GM18511 (cell line): Measurements from ENCODE around the gene ABCA3.

Experiments
- ATAC-seq: cut with Tn5 transposase; IDR thresholded peaks from one replicate; pipeline ENCODE4 v1.9.1; 2021; ENCODE audit warnings: mild to moderate bottlenecking, moderate library complexity; ENCODE audit not compliant: unreplicated experiment

Gene ABCA3

DNA sequence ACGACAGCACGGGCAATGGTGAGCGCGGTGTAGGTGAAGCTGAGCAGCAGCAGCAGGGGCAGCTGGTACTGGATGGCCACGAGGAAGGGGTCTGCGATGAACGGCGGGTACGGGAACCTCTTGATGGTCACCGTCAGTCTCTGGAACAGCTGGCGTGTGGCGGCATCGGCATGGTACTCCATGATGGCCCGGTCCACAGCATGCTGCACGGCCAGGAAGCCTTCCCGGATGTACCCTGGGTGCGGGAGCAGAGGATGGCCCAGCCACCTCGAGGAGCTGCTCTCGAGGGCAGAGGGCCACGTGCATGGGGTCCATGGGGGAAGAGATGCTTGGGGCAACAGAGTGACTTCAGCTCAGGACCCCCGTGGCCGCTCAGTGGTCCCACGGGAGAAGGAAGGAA, 20.9 kb downstream of the ABCA3 start:
- no peak for ATAC-seq

DNA sequence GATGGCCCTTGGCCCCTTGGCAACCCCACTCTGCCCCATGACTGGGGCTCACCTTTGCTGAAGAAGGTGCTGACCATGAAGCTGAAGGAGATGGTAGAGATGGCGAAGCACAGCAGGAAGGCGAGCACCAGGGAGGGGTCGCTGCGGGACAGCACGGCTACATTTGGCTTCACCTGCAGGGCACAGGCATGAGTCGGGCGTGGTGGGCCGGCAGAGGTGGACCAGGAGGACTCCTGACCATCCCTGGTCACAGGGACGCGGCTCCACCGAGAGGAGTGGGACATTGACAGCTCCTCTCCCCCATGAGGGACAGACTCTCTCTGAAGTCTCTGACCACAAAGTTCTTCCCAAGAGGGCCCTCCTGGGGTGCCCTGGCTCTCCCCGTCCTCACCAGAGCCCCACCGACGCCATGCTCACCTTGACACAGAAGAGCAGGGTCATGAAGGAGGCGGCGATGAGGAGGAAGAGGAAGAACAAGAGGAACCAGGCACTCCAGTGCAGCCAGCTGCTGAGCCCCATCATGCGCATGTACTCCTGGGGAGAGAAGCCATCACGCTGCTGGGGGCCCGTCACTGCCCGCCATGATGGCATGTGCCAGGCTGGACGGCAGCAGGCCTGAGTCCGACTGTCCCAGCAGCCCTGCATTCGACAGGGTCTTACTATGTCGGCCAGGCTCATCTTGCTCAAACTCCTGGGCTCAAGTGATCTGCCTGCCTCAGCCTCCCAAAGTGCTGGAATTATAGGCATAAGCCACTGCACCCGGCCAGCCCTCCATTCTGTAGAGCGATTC, 23.1 kb downstream of the ABCA3 start:
- ATAC-seq: no peak

DNA sequence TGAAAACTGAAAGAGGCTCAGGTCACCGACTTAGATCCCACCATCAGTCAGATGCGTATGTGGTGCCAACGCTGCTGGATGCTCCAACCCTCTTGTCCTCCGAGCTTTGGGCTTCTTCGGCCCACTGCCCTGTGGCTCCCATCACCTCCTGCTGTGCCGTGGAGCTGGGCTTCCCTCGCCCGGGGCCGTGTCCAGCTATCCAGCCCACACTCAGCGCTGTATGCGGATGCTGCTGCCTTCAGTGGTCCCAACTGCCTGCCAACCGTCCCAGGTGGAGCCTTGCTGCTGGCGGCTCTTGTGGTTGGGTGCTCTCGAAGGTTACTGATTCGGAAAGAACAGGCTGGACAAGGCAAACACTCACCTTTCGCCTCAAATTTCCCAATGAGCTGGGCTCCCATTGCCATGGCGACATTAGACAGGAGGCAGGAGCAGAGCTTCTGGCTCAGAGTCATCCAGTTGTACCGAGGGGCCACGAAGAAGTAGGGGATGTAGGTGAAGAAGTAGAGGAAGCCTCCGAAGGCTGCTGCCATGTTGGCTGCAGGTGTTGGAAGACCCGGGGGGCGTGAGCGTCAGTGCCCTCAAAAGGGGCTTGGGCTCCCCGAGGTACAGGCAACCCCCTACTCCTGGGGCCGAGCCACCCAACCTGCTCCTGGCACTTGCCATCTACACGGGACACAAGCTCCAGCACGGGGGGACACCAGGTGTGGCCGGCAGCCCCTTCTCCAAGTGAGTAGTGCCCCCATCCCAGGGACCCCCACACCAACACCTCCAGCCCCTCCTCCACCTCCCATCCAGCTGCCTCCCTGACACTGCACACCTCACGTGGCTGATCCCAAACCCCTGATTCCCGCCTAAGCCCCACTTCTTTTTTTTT, 32.2 kb downstream of the ABCA3 start:
- no peak for ATAC-seq

DNA sequence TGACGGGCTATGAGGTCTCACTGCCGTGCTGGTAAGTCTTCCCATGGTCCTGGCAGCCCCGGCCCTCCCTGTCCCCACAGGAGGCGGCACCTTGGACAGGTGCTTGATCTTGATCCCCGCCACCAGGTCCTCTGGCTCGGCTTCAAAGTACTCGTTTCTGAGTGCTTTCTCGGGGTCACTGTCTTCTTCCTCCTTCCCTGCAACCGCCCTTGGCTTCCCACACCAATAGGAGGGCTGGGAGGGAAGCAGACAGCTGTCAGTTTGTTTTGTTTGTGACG, 40.7 kb downstream of the ABCA3 start:
- ATAC-seq: no peak

DNA sequence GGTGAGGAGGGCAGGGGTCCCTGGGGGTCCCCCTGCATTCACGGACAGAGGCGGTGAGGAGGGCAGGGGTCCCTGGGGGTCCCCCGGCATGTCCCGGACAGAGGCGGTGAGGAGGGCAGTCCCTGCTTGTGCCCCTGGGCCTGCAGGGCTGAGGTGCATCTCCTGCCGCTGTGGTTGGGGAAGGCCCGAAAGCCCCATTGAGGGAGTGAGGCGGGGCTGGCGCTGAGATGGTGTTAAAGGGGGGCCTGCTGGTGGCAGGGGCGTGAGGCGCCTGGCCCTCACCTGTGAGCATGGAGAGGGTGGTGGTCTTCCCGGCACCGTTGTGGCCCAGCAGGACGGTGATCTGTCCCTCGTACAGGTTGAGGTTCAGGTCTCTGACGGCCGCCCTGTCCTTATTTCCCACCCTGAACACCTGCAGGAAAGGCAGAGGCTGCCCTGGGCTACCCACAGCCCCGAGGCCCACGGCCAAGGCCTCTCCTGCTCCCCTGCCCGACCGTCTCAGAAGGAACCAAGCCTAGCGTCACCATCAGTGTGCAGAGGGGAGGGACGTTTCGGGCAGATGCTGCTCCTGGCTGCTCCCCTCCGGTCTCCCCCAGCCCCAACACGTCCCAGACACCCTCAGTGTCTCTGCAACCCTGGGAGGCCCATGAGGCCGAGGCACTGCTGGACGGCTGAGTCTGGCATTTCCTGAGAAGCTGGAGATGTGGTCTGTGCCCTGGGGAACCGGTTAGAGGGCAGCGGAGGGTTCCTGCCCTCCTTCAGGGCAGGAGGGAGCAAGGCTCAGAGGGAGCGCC, 41.2 kb downstream of the ABCA3 start:
- ATAC-seq: no peak

DNA sequence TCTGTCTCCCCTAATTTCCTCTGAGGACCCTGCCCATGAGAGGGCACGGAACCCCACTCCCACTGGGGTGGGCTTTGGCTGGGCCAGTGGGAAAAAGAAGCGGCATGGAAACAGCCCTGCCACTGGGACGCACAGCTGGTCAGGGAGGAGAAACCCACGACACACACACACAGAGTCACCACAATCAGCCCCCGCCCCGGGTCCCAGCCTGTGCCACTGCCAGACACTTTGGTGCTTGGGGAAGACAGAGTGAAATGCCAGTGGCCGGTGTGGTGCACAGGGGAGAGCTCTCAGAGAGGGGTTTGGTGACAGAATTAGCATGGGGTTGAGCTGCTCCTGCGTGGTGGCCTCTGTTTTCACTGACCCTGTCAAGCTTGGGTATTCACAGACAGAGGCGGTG, 41.9 kb downstream of the ABCA3 start:
- ATAC-seq: no peak

DNA sequence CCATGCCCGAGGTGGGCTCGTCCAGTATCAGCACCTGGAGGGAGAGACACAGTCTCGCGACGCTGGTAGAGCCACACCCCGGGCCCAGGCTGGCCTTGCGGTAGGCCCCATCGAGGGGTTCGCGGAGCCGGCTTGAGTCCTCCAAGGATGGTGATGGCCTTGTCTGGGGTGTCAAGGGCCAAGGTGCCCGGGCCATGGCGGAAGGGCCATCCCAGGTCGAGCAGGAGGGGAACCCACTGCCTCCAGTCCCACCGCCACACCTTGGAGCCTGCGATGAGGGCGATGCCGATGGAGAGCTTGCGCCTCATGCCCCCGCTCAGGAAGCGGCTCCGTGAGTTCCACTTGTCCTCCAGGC, 43.0 kb downstream of the ABCA3 start:
- ATAC-seq: no peak

DNA sequence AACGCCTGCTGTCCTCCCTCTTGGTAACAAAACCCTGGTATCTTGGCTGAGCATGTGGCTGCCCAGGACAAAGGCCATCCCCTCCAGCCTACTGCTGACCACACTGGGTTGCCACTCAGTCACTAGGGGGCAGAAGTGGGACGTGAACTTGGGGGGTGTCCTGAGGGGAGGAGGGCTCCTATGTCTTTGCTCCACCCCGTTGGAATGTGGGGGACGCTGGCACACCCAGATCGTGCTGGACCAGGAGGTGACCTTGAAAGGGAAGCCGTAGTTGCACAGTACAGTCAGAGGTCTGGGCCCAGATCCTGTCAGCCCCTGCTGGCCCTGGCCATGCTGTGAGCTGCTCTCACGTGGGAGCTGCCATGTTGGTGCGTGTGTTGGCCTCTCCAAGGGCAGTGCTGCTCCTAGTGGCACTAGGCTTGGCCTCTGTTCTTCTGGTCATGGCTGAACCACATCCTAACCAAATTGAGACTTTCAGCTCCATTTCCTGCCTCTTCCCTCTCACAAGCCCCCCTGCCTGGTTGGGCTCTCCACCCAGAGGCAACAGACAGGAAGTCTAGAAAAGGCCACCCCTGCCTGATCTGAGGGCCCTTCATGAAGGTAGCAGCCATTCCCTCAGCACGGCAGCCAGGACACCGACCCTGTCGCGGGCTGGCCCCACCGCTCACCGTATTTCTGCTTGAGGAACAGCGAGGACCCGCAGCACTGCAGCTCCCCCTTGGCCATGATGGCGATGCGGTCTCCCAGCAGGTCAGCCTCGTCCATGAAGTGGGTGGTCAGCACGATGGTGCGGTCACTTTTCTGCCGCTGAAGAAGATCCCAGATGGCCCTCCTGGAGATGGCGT, 43.6 kb downstream of the ABCA3 start:
- no peak for ATAC-seq

DNA sequence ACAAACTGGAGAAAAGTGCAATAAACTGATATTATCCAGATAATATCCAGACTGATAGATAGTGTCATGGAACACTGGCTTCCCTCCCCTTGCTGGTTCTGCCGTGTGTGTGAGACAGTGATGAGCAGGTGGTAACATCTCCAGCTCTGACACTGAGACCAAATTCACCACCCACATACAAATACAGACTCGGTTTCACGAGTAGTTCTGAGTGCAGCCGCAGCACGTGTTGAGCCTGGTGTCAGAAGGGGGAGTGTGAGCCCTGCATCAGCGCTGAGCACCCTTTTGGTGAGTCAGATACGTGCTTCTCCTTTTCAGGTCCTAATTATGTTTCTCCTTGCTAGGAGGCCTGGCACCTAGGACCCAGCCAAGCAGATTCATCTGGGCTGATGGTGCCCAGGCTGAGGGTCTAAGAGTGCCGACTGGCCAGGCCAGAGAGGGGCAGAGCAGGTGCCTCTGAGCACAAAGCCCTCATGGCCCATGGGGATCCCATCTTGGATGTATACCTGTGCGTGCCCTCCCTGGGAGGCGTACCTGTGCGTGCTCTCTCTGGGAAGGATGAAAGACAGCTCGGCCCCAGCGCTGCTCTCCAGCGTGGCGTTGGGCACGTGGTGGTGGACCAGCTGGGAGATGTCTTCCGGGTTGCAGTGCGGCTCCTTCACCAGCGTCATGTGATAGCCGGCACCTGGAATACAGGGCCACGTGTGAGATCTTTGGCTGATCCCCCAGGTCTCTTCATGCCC, 45.3 kb downstream of the ABCA3 start:
- peak; percentile 82 for ATAC-seq

DNA sequence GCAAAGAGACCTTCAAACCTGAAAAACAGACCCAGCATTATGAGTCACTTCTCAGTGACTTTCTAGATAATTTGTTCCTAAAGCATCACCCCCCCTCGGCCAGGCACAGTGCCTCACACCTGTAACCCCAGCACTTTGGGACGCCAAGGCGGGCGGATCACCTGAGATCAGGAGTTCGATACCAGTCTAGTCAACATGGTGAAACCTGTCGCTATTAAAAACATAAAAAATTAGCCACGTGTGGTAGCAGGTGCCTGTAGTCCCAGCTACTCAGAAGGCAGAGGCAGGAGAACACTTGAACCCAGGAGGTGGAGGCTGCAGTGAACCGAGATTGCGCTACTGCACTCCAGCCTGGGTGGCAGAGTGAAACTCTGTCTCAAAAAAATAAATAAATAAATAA, 48.3 kb downstream of the ABCA3 start:
- no peak for ATAC-seq

DNA sequence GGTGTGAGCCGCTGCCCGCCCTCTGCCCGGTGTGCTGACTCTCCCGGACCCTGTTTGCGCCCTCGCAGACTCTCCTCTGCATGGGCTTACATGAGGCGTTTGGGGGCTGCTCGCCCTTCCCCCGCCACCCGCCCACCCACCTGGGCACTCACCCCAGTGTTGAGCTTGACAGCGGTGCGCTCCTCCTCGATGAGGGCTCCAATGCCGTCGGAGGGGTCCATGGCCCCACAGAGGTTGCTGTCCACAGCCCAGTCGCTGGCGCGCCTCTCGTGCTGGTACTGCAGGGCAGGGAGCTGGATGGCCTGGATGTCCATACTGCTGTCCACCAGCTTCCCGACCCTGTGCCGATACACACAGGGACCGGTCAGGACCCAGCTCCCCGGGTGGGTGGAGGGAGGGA, 51.2 kb downstream of the ABCA3 start:
- ATAC-seq: no peak

DNA sequence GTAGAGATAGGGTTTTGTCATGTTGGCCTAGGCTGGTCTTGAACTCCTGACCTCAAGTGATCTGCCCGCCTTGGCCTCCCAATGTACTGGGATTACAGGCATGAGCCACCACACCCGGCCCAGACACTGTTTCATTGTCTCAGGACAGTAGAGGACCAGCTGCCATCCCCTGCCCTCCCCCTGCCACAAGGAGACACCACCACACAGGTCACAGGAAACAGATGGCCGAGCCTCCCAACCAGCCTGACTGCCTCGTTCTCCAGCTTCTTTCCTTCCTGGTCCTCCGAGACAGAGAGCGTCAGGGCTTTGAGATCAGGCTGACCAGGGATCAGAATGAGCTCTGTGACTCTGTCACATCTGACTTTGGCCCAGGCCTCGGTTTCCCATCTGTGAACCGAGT, 51.8 kb downstream of the ABCA3 start:
- ATAC-seq: no peak

DNA sequence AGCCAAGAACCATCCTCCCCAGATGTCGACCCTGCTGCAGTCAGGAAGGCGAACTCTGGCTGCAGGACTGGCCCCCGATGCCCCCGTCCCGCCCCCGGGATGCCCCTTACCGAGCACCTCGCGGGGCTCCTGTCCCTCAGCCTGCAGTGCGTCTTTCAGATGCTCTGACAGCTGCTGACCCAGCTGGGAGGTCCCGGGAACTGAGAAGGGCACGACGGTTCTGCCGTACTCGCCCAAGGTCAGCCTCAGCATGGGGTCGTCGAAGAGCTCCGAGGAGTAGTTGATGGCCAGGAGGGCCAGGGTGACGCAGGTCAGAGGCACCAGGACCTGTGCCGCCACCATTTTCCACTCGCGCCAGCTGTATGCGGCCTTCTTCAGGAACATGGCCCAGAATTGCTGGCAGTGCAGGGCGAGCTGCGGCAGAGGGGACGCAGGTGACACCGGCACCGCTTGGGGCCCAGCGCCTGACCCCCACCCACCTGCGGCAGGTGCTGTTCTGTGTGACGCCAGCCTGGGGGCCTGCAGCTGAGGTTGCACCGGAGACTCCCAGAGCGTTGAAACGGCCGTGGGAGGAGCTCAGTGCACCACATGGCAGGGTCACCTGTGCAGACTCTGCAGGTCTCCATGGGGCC, 52.5 kb downstream of the ABCA3 start:
- no peak for ATAC-seq

DNA sequence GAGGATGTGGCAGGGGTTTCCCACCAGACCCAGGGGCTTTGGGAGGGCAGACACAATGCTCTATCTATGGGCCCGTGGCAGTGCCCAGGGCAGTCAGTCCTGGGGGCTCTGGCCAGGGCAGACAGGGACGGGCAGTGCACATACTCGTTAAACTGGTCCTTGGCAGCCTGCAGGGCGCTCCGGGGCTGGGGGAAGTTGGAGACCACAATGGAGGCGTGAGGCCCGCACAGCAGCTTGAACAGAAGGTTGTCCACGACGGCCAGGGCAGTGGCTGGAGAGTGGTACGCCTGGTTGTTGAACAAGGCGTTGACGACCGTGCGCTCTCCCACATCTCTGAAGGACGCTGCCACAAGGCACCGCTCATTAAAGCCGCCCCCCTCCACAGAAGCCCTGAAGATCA, 54.0 kb downstream of the ABCA3 start:
- no peak for ATAC-seq

DNA sequence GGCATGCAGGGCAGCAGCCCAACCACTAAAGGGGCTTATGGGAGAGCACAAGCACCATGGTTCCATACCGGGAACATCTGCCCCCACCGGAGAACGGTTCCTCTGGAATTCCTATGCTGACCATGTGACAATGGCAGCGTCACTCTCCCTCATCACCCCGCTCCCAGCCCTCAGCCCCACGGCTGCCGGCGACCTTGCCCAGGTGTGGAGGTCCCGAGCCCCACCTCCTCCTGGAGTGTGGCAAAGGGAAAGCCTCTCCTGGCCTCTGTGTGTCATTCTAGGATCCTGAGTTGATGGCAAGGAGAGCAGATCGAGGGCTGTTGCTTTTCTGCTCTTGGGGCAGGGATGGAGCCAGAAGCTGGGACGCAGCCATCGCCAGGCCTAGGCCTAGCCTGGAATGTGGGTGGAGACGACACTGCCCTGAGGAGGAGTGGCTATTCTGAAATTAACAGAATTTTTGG, 54.8 kb downstream of the ABCA3 start:
- no peak for ATAC-seq

DNA sequence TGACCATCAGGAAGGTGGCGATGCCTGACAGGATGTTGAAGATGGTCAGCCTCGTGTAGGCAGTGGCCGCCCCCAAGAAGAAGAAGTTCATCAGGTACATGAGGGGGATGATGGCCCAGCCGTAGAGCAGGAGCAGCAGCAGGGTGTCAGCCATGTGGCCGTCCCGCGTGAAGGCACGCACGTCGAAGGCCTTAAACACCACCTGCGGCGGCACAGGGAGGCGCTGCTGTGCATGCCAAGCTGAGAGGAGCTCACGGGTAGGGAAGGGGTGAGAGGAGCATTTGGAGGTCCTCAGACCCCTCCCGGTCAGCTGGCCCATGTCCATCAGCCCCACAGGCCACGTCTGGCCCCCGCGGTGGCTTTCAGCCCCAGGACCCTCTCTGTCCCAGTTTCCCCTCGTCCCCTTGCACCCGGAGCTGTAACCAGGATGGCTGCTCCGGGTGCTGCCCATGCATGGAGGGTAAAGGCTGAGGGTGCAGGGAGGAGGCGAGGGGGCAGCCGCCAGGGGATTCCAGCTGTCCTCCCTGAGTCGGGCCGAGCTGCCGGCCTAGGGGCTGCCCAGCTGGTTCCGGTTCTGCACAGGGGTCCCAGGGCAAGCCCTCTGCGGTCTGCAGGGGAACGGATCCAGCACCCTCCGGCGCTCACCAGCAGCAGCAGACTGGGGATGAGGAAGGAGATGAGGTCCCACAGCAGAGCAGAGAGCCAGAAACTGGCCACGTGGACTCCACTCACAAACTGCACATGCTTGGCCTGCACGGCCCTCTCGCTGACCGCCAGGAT, 55.5 kb downstream of the ABCA3 start:
- no peak for ATAC-seq

DNA sequence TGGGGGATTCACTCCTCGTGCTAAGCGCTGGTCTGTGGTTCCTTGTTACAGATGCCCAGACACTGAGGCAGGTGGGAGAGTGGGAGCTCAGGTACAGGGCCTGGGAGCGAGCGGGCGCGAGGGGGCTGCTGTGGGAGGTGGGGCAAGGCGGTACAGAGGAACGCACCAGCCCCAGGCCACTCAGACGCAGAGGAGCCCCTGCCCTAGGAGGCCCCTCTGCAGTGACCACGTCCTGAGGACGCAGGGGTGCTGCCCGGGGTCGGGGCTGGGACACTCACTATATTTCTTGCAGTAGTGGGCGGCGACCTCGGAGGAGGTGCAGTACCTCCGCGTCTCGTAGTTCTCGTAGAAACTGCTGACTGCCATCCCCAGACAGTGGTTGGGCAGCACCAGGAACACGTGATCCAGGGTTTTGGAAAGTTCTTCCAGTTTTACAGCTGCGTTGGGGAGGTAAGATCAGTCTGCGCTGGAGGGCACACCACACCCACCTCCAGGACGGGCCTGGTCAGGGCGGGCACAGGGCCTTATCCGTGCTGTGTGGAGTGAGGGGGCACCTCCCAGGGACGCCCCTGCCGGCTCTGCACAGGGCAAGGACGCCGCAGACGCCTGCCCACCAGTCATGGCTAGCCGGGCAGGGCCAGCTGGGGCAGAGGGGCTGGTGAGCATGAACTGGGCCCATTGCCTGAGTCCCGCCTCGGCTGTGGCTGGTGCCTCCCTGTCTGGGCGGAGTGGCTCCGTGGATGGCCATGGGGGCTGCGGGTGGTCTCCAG, 56.3 kb downstream of the ABCA3 start:
- ATAC-seq: no peak
